Neural progenitor cell (in vitro differentiated cells): Measurements from ENCODE around the gene VARS1.

Source experiments
- CTCF ChIP-seq: fragments of 200-600 bp; sonication (generic); IDR thresholded peaks from 2 replicates; pipeline ENCODE4 v1.5.1; 2017; ENCODE audit warnings: antibody characterized with exemption, mild to moderate bottlenecking
- EZH2 ChIP-seq: fragments of 200-600 bp; sonication (generic); IDR thresholded peaks from 2 replicates; pipeline ENCODE4 v1.6.1; 2017; ENCODE audit warnings: antibody characterized with exemption, mild to moderate bottlenecking, moderate library complexity

GRCh38 chr6:31791324-31792089, 4.0 kb downstream of the VARS1 start:
- TF ChIP-seq CTCF, result peak; percentile 67
- TF ChIP-seq EZH2, result no peak
